NCI-H748 (cell line): ENCODE results near the gene SMPD3.

ENCODE experiments used
- DNase-seq: peaks from one replicate; lab custom pipeline; 2025; ENCODE audit not compliant: unreplicated experiment; lab: John Stamatoyannopoulos, UW

Gene SMPD3

GRCh38 chr16:68472581-68472980 is 24.3 kb upstream of the SMPD3 start:
- no peak for DNase-seq

GRCh38 chr16:68470461-68471150 is 22.3 kb upstream of the SMPD3 start:
- DNase-seq, result no peak

- no peak for DNase-seq
Measured at GRCh38 chr16:68469796-68470460, 21.6 kb upstream of the SMPD3 start.

- DNase-seq, result no peak
Measured at GRCh38 chr16:68468842-68469241, 20.5 kb upstream of the SMPD3 start.

- DNase-seq, result no peak
Measured at GRCh38 chr16:68466174-68466573, 17.9 kb upstream of the SMPD3 start.

- DNase-seq, result no peak
Measured at GRCh38 chr16:68463904-68464303, 15.6 kb upstream of the SMPD3 start.

GRCh38 chr16:68460067-68460466 is 11.8 kb upstream of the SMPD3 start:
- no peak for DNase-seq

- DNase-seq, result no peak
Measured at GRCh38 chr16:68459457-68459856, 11.1 kb upstream of the SMPD3 start.

- DNase-seq, result no peak
Measured at GRCh38 chr16:68458551-68458950, 10.2 kb upstream of the SMPD3 start.

- DNase-seq, result no peak
Measured at GRCh38 chr16:68458101-68458500, 9.8 kb upstream of the SMPD3 start.

GRCh38 chr16:68455631-68456030 is 7.3 kb upstream of the SMPD3 start:
- DNase-seq, result no peak

GRCh38 chr16:68454920-68455435 is 6.7 kb upstream of the SMPD3 start:
- DNase-seq, result no peak

- DNase-seq, result no peak
Measured at GRCh38 chr16:68453816-68454215, 5.5 kb upstream of the SMPD3 start.

GRCh38 chr16:68452176-68452575 is 3.9 kb upstream of the SMPD3 start:
- no peak for DNase-seq

- DNase-seq, result no peak
Measured at GRCh38 chr16:68451676-68452075, 3.4 kb upstream of the SMPD3 start.

- no peak for DNase-seq
Measured at GRCh38 chr16:68450741-68451255, 2.5 kb upstream of the SMPD3 start.

- peak; percentile 68 for DNase-seq
Measured at GRCh38 chr16:68447653-68448359, 502 bp downstream of the SMPD3 start.

- DNase-seq, result peak; percentile 45
Measured at GRCh38 chr16:68446681-68447652, 1.3 kb downstream of the SMPD3 start.

- peak; percentile 83 for DNase-seq
Measured at GRCh38 chr16:68445458-68445857, 2.9 kb downstream of the SMPD3 start.

- DNase-seq, result no peak
Measured at GRCh38 chr16:68444056-68444657, 4.2 kb downstream of the SMPD3 start.
